Hindlimb muscle (tissue), 1 donor: ENCODE results near the gene TDRD9. TPM values are rescaled to one million over a fixed set of nuclear protein-coding genes. Genes with fewer than 3 reads are reported as not detected.
"Not testable (repeated sequence)": the region's sequence is repeated elsewhere in the genome, so short reads cannot be mapped to it uniquely, and the experiment has no call there.

Experiments
- DNase-seq: peaks from one replicate; pipeline ENCODE4 v3.0.0-alpha.2; 2013
- polyA plus RNA-seq: library from polyadenylated mRNA; unstranded; fragments of 120-200 nt; gene quantifications from one replicate; pipeline ENCODE4 v1.2.1, GENCODE V29; 2013; ENCODE audit not compliant: insufficient read length

TDRD9 gene
- 0.08 TPM for polyA plus RNA-seq

GRCh38 chr14:103928011-103928890, at the start of gene TDRD9:
TSS of gene TDRD9 (plus strand) at chr14:103928456. CDS start at chr14:103928510, 54 bp downstream.
- DNase-seq: no peak

GRCh38 chr14:103879118-103879569, 49.1 kb upstream of the TDRD9 start:
- no peak for DNase-seq

- DNase-seq: no peak
Measured at GRCh38 chr14:103879570-103880347, 48.5 kb upstream of the TDRD9 start.

GRCh38 chr14:103880348-103881267, 47.6 kb upstream of the TDRD9 start:
- peak; percentile 54 for DNase-seq

GRCh38 chr14:103881268-103882201, 46.7 kb upstream of the TDRD9 start:
- DNase-seq: no peak

- DNase-seq: no peak
Measured at GRCh38 chr14:103882503-103883262, 45.6 kb upstream of the TDRD9 start.

- DNase-seq: no peak
Measured at GRCh38 chr14:103883263-103883523, 45.1 kb upstream of the TDRD9 start.

- DNase-seq: no peak
Measured at GRCh38 chr14:103884854-103885253, 43.4 kb upstream of the TDRD9 start.

- DNase-seq: no peak
Measured at GRCh38 chr14:103885509-103885932, 42.7 kb upstream of the TDRD9 start.

- DNase-seq: no peak
Measured at GRCh38 chr14:103886304-103887169, 41.7 kb upstream of the TDRD9 start.

GRCh38 chr14:103887170-103887501, 41.1 kb upstream of the TDRD9 start:
- no peak for DNase-seq

- no peak for DNase-seq
Measured at GRCh38 chr14:103887557-103888115, 40.6 kb upstream of the TDRD9 start.

GRCh38 chr14:103889002-103889312, 39.3 kb upstream of the TDRD9 start:
- DNase-seq: not testable (repeated sequence)

- DNase-seq: no peak
Measured at GRCh38 chr14:103889313-103890051, 38.8 kb upstream of the TDRD9 start.

GRCh38 chr14:103890052-103890371, 38.2 kb upstream of the TDRD9 start:
- no peak for DNase-seq

- no peak for DNase-seq
Measured at GRCh38 chr14:103890821-103891666, 37.2 kb upstream of the TDRD9 start.

GRCh38 chr14:103891667-103892215, 36.5 kb upstream of the TDRD9 start:
- DNase-seq: no peak

- DNase-seq: no peak
Measured at GRCh38 chr14:103892247-103892646, 36.0 kb upstream of the TDRD9 start.
